Uterus (tissue), 4 donors: Measurements from ENCODE around the gene ZNF532. TPM values are rescaled to one million over a fixed set of nuclear protein-coding genes. Genes with fewer than 3 reads are reported as not detected.

Experiments
- DNase-seq, 2 donors: peaks; one replicate each; pipeline ENCODE4 v3.0.0-alpha.2; 2019 to 2020
- H3K27ac ChIP-seq, 2 donors: fragments of 200-600 bp; sonication (generic); 1 replicate in 1 of 2; 2 replicates in 1 of 2; pipeline ENCODE4 v1.5.1; 2016 to 2018
- H3K27me3 ChIP-seq, 2 donors: fragments of 200-600 bp; sonication (generic); one replicate each; pipeline ENCODE4 v1.5.1; 2018 to 2019; ENCODE audit warnings: control low read depth in 1 of 2
- H3K36me3 ChIP-seq, 2 donors: fragments of 200-600 bp; sonication (generic); one replicate each; pipeline ENCODE4 v1.5.1; 2019; ENCODE audit warnings: control low read depth in 1 of 2
- H3K4me1 ChIP-seq, 2 donors: fragments of 200-600 bp; sonication (generic); one replicate each; pipeline ENCODE4 v1.5.1; 2018 to 2019; ENCODE audit warnings: control low read depth in 1 of 2
- H3K4me3 ChIP-seq, 2 donors: fragments of 200-600 bp; sonication (generic); 1 replicate in 1 of 2; 2 replicates in 1 of 2; pipeline ENCODE4 v1.5.1; 2018 to 2019; ENCODE audit warnings: mild to moderate bottlenecking in 1 of 2
- H3K9me3 ChIP-seq, 2 donors: fragments of 200-600 bp; sonication (generic); one replicate each; pipeline ENCODE4 v1.5.1; 2019; ENCODE audit warnings: control low read depth in 1 of 2
- POLR2A ChIP-seq, 2 donors: fragments of 450-650 bp; IDR thresholded peaks; one replicate each; pipeline ENCODE4 v1.6.1; 2016; ENCODE audit warnings: antibody characterized with exemption in 2 of 2, mild to moderate bottlenecking in 1 of 2, moderate library complexity in 1 of 2
- intact Hi-C: fragments of 100-400 bp; cut with DNase I; formaldehyde crosslinking; loops from one replicate; pipeline ENCODE4 v1.15.1; 2023; ENCODE audit warnings: low total_unique reads
- total RNA-seq, 4 donors: library from RNA; depleted of rRNA in 3 of 4; stranded (reverse); fragments of >200 nt in 3 of 4; gene quantifications; one replicate each; pipeline versions ENCODE4 v1.1.0 to v1.2.4, GENCODE V29; 2014 to 2023
- TF ChIP-seq, protein P1 (sequence below), 4 experiments: fragments of 200-600 bp in 2 of 4; fragments of 450-650 bp in 2 of 4; sonication (generic) in 2 of 4; IDR thresholded peaks; one replicate each; pipeline ENCODE4 v1.5.1; 2016 to 2019; ENCODE audit warnings: antibody characterized with exemption in 4 of 4, mild to moderate bottlenecking in 2 of 4, moderate library complexity in 1 of 4
- donor health status: DM: yes; HTN: yes; CAD: no.

ZNF532 gene
- total RNA-seq, 4 donors from 2014 or later = 32.4 to 174 (median 127) TPM

DNA sequence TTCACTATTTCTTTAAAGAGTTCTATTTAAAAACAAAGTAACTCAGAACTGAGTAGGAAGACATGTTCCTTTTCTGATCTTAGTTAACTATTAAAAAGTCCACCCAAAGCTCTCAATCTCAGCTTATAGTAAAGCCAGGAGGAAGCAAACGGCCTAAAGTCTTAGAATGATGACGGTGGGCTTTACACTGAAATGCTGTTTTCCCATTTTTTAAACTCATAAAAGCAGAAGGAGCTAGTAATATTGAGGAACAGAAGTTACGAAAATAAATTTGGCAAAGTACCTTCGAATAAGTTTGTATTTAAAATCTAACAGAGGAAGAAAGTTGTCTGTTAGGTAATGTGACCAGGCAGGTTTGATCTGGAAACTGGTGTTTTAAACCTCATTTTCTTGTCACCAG is 111.1 kb downstream of the ZNF532 start:
- no peak for DNase-seq
- Histone ChIP-seq H3K27ac (peak overlapping the region; percentile 28 to 52), H3K36me3 (no peaks in the 10 kb centered on the region), H3K9me3 (no peaks in the 10 kb centered on the region), H3K4me1 (no peaks in the 10 kb centered on the region), H3K27me3 (no peaks in the 10 kb centered on the region), H3K4me3 (no peak overlapping the region)
- intact Hi-C loops = no loop called here
- no peak for TF ChIP-seq POLR2A (IDR thresholded peaks at IDR 0.05)
- TF ChIP-seq, protein P1, sequence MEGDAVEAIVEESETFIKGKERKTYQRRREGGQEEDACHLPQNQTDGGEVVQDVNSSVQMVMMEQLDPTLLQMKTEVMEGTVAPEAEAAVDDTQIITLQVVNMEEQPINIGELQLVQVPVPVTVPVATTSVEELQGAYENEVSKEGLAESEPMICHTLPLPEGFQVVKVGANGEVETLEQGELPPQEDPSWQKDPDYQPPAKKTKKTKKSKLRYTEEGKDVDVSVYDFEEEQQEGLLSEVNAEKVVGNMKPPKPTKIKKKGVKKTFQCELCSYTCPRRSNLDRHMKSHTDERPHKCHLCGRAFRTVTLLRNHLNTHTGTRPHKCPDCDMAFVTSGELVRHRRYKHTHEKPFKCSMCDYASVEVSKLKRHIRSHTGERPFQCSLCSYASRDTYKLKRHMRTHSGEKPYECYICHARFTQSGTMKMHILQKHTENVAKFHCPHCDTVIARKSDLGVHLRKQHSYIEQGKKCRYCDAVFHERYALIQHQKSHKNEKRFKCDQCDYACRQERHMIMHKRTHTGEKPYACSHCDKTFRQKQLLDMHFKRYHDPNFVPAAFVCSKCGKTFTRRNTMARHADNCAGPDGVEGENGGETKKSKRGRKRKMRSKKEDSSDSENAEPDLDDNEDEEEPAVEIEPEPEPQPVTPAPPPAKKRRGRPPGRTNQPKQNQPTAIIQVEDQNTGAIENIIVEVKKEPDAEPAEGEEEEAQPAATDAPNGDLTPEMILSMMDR (IDR thresholded peaks at IDR 0.05) = no peak

DNA sequence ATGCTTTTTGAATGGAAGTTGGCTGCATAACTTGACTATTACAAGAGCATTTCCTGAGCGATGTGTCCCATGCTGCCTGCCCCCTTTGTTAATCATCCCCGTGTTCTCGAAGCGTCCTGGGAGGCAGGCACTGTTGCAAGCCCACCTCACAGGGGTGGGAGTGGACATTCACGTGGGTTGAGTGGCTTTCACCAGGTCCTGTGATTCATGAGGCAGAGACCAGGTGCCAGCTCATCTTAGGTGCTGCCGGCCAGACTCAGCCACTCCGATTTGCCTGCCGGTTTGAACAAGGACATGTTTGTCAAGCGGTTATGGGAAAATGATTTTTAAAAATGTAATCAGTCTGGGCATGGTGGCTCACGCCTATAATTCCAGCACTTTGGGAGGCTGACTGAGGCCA is 112.5 kb downstream of the ZNF532 start:
- DNase-seq = no peak
- Histone ChIP-seq H3K36me3 (no peaks in the 10 kb centered on the region), H3K27ac (no peak overlapping the region), H3K27me3 (no peaks in the 10 kb centered on the region), H3K4me1 (no peaks in the 10 kb centered on the region), H3K4me3 (no peak overlapping the region), H3K9me3 (no peaks in the 10 kb centered on the region)
- intact Hi-C loops = no loop called here
- TF ChIP-seq, protein P1 (IDR thresholded peaks at IDR 0.05) = no peak
- TF ChIP-seq POLR2A (IDR thresholded peaks at IDR 0.05) = no peak

DNA sequence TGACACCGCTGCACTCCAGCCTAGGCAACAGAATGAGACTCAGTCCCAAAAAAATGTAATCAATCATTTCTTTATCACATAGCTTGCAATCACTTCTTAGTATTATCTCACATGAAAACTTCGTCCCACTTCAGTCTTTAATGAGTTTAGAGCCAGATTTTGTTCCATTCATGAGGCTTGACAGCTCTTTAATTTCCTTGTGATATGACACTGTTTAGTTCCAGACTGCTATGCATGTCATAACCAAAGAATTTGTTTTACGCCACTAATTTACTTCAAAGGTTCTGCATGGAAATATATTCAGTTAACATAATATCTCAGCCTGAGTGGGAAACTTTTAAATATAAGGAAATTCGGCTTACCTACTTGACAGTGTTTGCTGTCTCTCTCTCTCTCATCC is 113.1 kb downstream of the ZNF532 start:
- DNase-seq = no peak
- Histone ChIP-seq H3K27ac (no peak overlapping the region), H3K27me3 (no peaks in the 10 kb centered on the region), H3K36me3 (no peaks in the 10 kb centered on the region), H3K9me3 (no peaks in the 10 kb centered on the region), H3K4me1 (no peaks in the 10 kb centered on the region), H3K4me3 (no peak overlapping the region)
- TF ChIP-seq, protein P1 (IDR thresholded peaks at IDR 0.05) = no peak
- no peak for TF ChIP-seq POLR2A (IDR thresholded peaks at IDR 0.05)
- intact Hi-C loops = no loop called here

DNA sequence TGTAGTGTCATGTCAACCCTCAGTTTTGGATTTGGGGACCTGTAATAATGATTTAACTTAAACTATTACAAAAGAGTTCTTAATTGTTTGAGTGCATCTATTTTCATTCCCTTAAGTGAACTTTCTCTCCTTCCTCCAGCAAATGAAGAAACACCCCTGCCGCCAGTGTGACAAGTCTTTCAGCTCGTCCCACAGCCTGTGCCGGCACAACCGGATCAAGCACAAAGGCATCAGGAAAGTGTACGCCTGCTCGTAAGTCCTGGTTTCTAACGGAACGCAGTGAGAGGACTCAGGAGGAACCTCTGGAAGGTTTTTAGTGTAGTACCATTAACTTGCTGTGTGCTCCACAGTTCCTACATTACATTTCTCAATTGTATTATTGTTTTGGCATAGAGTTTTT is 114.2 kb downstream of the ZNF532 start:
- Histone ChIP-seq H3K4me1 (no peaks in the 10 kb centered on the region), H3K9me3 (no peaks in the 10 kb centered on the region), H3K36me3 (no peaks in the 10 kb centered on the region), H3K27ac (no peak overlapping the region), H3K4me3 (no peak overlapping the region), H3K27me3 (no peaks in the 10 kb centered on the region)
- no peak for DNase-seq
- no peak for TF ChIP-seq POLR2A (IDR thresholded peaks at IDR 0.05)
- TF ChIP-seq, protein P1 (IDR thresholded peaks at IDR 0.05) = no peak
- intact Hi-C loops = no loop called here

DNA sequence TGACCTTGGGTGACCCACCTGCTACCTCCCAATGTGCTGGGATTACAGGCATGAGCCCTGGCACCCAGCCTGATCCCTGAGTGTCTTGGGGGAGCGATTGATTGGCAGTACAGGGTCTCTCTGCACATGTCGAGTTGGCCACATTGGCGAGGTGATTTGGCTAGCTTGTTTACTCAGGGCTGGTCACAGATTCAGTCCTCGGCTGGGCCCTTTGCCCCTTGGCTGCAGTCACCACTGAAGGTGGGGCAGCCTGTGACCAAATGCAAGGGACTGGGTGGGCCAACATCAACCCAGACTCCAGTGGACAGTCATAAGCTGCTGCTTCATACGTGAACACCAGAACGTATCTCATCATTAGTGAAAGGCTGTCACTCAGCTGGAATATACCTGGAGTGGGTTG is 114.9 kb downstream of the ZNF532 start:
- no peaks in the 10 kb centered on the region for H3K27me3 ChIP-seq
- no peak overlapping the region for H3K27ac ChIP-seq

More for the DNA sequence above, 114.9 kb downstream of the ZNF532 start:
- intact Hi-C loops = no loop called here
- TF ChIP-seq, protein P1 (IDR thresholded peaks at IDR 0.05) = no peak
- no peak for TF ChIP-seq POLR2A (IDR thresholded peaks at IDR 0.05)
- H3K9me3 ChIP-seq = no peaks in the 10 kb centered on the region
- no peak for DNase-seq
- no peaks in the 10 kb centered on the region for H3K36me3 ChIP-seq
- H3K4me3 ChIP-seq = no peak overlapping the region
- no peaks in the 10 kb centered on the region for H3K4me1 ChIP-seq
